ENCODE data around the gene CENPE.

GRCh38 chr4:103105558-103106356, 92.4 kb downstream of the CENPE start:
- TF ChIP-seq CTCF (IDR thresholded peaks at IDR 0.05) (no peak), ZFX (IDR thresholded peaks at IDR 0.05; ENCODE audit: borderline replicate concordance) (no peak)

Data from 22Rv1 (cell line).